ENCODE data around the gene COLEC11. TPM values are rescaled to one million over a fixed set of nuclear protein-coding genes. Genes with fewer than 3 reads are reported as not detected.
"Not testable (repeated sequence)": the region's sequence is repeated elsewhere in the genome, so short reads cannot be mapped to it uniquely, and the experiment has no call there.

COLEC11 gene
- total RNA-seq, 1 experiment from 2014 or later, result 2.1 TPM

- Histone ChIP-seq H3K9me3 (no peaks in the 10 kb centered on the region), H3K4me3 (no peak overlapping the region)
Measured at GRCh38 chr2:3648652-3649177, 53.8 kb downstream of the COLEC11 start.

GRCh38 chr2:3649581-3649980 lies 54.7 kb downstream of the COLEC11 start:
- Histone ChIP-seq H3K9me3 (no peaks in the 10 kb centered on the region), H3K4me3 (no peak overlapping the region), H3K36me3 (no peaks in the 10 kb centered on the region), H3K27me3 (no peaks in the 10 kb centered on the region)
- no peak for DNase-seq

More at GRCh38 chr2:3648652-3649177, 53.8 kb downstream of the COLEC11 start:
- H3K36me3 ChIP-seq, result no peaks in the 10 kb centered on the region
- no peaks in the 10 kb centered on the region for H3K27me3 ChIP-seq
- no peak for DNase-seq

- no peak for DNase-seq
- Histone ChIP-seq H3K27me3 (no peaks in the 10 kb centered on the region), H3K36me3 (no peaks in the 10 kb centered on the region), H3K4me3 (no peak overlapping the region), H3K9me3 (no peaks in the 10 kb centered on the region)
Measured at GRCh38 chr2:3650140-3650920, 55.4 kb downstream of the COLEC11 start.

- H3K36me3 ChIP-seq, result no peaks in the 10 kb centered on the region
- no peaks in the 10 kb centered on the region for H3K9me3 ChIP-seq
- DNase-seq, result no peak
- H3K27me3 ChIP-seq, result no peaks in the 10 kb centered on the region
- no peak overlapping the region for H3K4me3 ChIP-seq
Measured at GRCh38 chr2:3651691-3652648, 57.1 kb downstream of the COLEC11 start.

GRCh38 chr2:3652896-3653625 lies 58.1 kb downstream of the COLEC11 start:
- no peak for DNase-seq
- Histone ChIP-seq H3K9me3 (no peaks in the 10 kb centered on the region), H3K4me3 (no peak overlapping the region), H3K36me3 (no peaks in the 10 kb centered on the region), H3K27me3 (no peaks in the 10 kb centered on the region)

GRCh38 chr2:3654011-3654410 lies 59.1 kb downstream of the COLEC11 start:
- DNase-seq, result no peak
- Histone ChIP-seq H3K36me3 (no peaks in the 10 kb centered on the region), H3K4me3 (no peak overlapping the region), H3K27me3 (no peaks in the 10 kb centered on the region), H3K9me3 (no peaks in the 10 kb centered on the region)

GRCh38 chr2:3654531-3655225 lies 59.8 kb downstream of the COLEC11 start:
- H3K4me3 ChIP-seq, result no peak overlapping the region
- H3K27me3 ChIP-seq, result no peaks in the 10 kb centered on the region
- no peaks in the 10 kb centered on the region for H3K36me3 ChIP-seq
- no peaks in the 10 kb centered on the region for H3K9me3 ChIP-seq
- no peak for DNase-seq

- no peak for DNase-seq
- Histone ChIP-seq H3K4me3 (no peak overlapping the region), H3K9me3 (no peaks in the 10 kb centered on the region), H3K27me3 (no peaks in the 10 kb centered on the region), H3K36me3 (no peaks in the 10 kb centered on the region)
Measured at GRCh38 chr2:3655871-3656761, 61.2 kb downstream of the COLEC11 start.

GRCh38 chr2:3656762-3657721 lies 62.1 kb downstream of the COLEC11 start:
- no peak for DNase-seq
- H3K27me3 ChIP-seq, result no peaks in the 10 kb centered on the region
- no peaks in the 10 kb centered on the region for H3K9me3 ChIP-seq
- H3K4me3 ChIP-seq, result no peak overlapping the region
- H3K36me3 ChIP-seq, result no peaks in the 10 kb centered on the region

GRCh38 chr2:3657881-3658280 lies 63.0 kb downstream of the COLEC11 start, which contains the start of gene ALLC:
TSS of gene ALLC (plus strand) at chr2:3658200. CDS start at chr2:3671158, 12,958 bp downstream.
- no peak for DNase-seq

GRCh38 chr2:3659447-3660432 lies 64.8 kb downstream of the COLEC11 start:
- Histone ChIP-seq H3K27me3 (no peaks in the 10 kb centered on the region), H3K4me3 (no peak overlapping the region), H3K9me3 (no peaks in the 10 kb centered on the region), H3K36me3 (no peaks in the 10 kb centered on the region)
- DNase-seq, result no peak

More at GRCh38 chr2:3657881-3658280, 63.0 kb downstream of the COLEC11 start, which contains the start of gene ALLC:
- Histone ChIP-seq H3K4me3 (no peak within 1 kb of the TSS), H3K27me3 (no peaks in the 10 kb centered on the region), H3K36me3 (no peaks in the 10 kb centered on the region), H3K9me3 (no peaks in the 10 kb centered on the region)

GRCh38 chr2:3660640-3661039 lies 65.7 kb downstream of the COLEC11 start:
- H3K27me3 ChIP-seq, H3K9me3 ChIP-seq, H3K36me3 ChIP-seq, H3K4me3 ChIP-seq: not testable (repeated sequence)
- DNase-seq, result peak; percentile 22

- no peak overlapping the region for H3K4me3 ChIP-seq
- no peaks in the 10 kb centered on the region for H3K9me3 ChIP-seq
- no peaks in the 10 kb centered on the region for H3K36me3 ChIP-seq
- no peak for DNase-seq
- no peaks in the 10 kb centered on the region for H3K27me3 ChIP-seq
Measured at GRCh38 chr2:3661149-3661660, 66.3 kb downstream of the COLEC11 start.

Measured in MG63 (cell line).